ENCODE results near the gene MYH4.

MYH4 gene

GRCh38 chr17:10403589-10403988 lies 65.8 kb downstream of the MYH4 start:
- no peak overlapping the region for H3K4me3 ChIP-seq (ENCODE audit: low read length)
- no peak for DNase-seq (ENCODE audit: low read depth)
- no peak for TF ChIP-seq CTCF (IDR thresholded peaks at IDR 0.05; ENCODE audit: insufficient read depth, low read depth, low read length, missing control alignments)

GRCh38 chr17:10398352-10398751 lies 71.0 kb downstream of the MYH4 start:
- no peak for TF ChIP-seq CTCF (IDR thresholded peaks at IDR 0.05; ENCODE audit: insufficient read depth, low read depth, low read length, missing control alignments)
- no peak for DNase-seq (ENCODE audit: low read depth)
- H3K4me3 ChIP-seq (ENCODE audit: low read length) = no peak overlapping the region

GRCh38 chr17:10396524-10397163 lies 72.7 kb downstream of the MYH4 start:
- no peak for TF ChIP-seq CTCF (IDR thresholded peaks at IDR 0.05; ENCODE audit: insufficient read depth, low read depth, low read length, missing control alignments)
- no peak overlapping the region for H3K4me3 ChIP-seq (ENCODE audit: low read length)
- no peak for DNase-seq (ENCODE audit: low read depth)

- no peak overlapping the region for H3K4me3 ChIP-seq (ENCODE audit: low read length)
- no peak for DNase-seq (ENCODE audit: low read depth)
- TF ChIP-seq CTCF (IDR thresholded peaks at IDR 0.05; ENCODE audit: insufficient read depth, low read depth, low read length, missing control alignments) = no peak
Measured at GRCh38 chr17:10394201-10394887, 75.0 kb downstream of the MYH4 start.

Measured in epithelial cell of esophagus (primary cell).